ENCODE measurements around the gene RBM44.
"Not testable (repeated sequence)": the region's sequence is repeated elsewhere in the genome, so short reads cannot be mapped to it uniquely, and the experiment has no call there.

The RBM44 gene

GRCh38 chr2:237754626-237755248 lies 43.8 kb upstream of the RBM44 start:
- Histone ChIP-seq H3K4me1 (ENCODE audit: control extremely low read depth in 1 of 4, control insufficient read depth in 4 of 4, insufficient read depth in 4 of 4, low read length in 3 of 4) (peaks cover 0 to 2% (median 0%) of the 10 kb centered on the region in 4 experiments), H3K4me3 (ENCODE audit: control insufficient read depth in 1 of 7, extremely low read depth in 1 of 7, insufficient read depth in 4 of 7, low read depth in 2 of 7, low read length in 6 of 7) (no peak overlapping the region), H3K9me3 (ENCODE audit: control extremely low read depth in 1 of 5, control insufficient read depth in 4 of 5, insufficient read depth in 2 of 5, low read depth in 1 of 5, low read length in 4 of 5) (no peaks in the 10 kb centered on the region), H3K36me3 (ENCODE audit: control insufficient read depth in 4 of 4, insufficient read depth in 4 of 4, low read length in 3 of 4) (peaks cover 39 to 95% (median 71%) of the 10 kb centered on the region in 4 experiments), H3K27ac (ENCODE audit: insufficient read depth in 1 of 2, low read depth in 1 of 2, low read length in 2 of 2, poor library complexity in 1 of 2, severe bottlenecking in 2 of 2) (no peak overlapping the region), H3K27me3 (replicated peaks in 2 of 5; ENCODE audit: control insufficient read depth in 4 of 5, insufficient read depth in 5 of 5, low read length in 4 of 5) (no peaks in the 10 kb centered on the region)
- no peak for DNase-seq
- WGBS (ENCODE audit: insufficient coverage) = 100% methylated on average over 12 of the region's 12 CpGs
- CTCF ChIA-PET = interaction anchor here (1.0 to 5.5 kb wide), 6 partner anchors 9 to 183 kb away, joined by 3 to 27 read pairs (median 4); no protein-coding TSS in a partner anchor
- POLR2A ChIA-PET = no interaction called here

GRCh38 chr2:237757616-237758015 lies 41.0 kb upstream of the RBM44 start:
- no peaks in the 10 kb centered on the region for H3K9me3 ChIP-seq (ENCODE audit: control extremely low read depth in 1 of 5, control insufficient read depth in 4 of 5, insufficient read depth in 2 of 5, low read depth in 1 of 5, low read length in 4 of 5)
- H3K27me3 ChIP-seq (replicated peaks in 2 of 5; ENCODE audit: control insufficient read depth in 4 of 5, insufficient read depth in 5 of 5, low read length in 4 of 5) = no peaks in the 10 kb centered on the region
- no peak overlapping the region for H3K27ac ChIP-seq (ENCODE audit: insufficient read depth in 1 of 2, low read depth in 1 of 2, low read length in 2 of 2, poor library complexity in 1 of 2, severe bottlenecking in 2 of 2)
- no peak overlapping the region for H3K4me3 ChIP-seq (ENCODE audit: control insufficient read depth in 1 of 7, extremely low read depth in 1 of 7, insufficient read depth in 4 of 7, low read depth in 2 of 7, low read length in 6 of 7)
- WGBS (ENCODE audit: insufficient coverage) = 98% methylated on average over 6 of the region's 10 CpGs
- DNase-seq = no peak
- ChIA-PET CTCF (interaction anchor here (0.5 to 5.5 kb wide), 3 partner anchors 12 to 143 kb away, joined by 3 to 27 read pairs (median 4); no protein-coding TSS in a partner anchor), POLR2A (no interaction called here)
- peaks cover 47 to 98% (median 72%) of the 10 kb centered on the region in 4 experiments for H3K36me3 ChIP-seq (ENCODE audit: control insufficient read depth in 4 of 4, insufficient read depth in 4 of 4, low read length in 3 of 4)
- H3K4me1 ChIP-seq (ENCODE audit: control extremely low read depth in 1 of 4, control insufficient read depth in 4 of 4, insufficient read depth in 4 of 4, low read length in 3 of 4) = peaks cover 0 to 2% (median 0%) of the 10 kb centered on the region in 4 experiments

GRCh38 chr2:237758185-237758584 lies 40.4 kb upstream of the RBM44 start:
- Histone ChIP-seq H3K9me3 (ENCODE audit: control extremely low read depth in 1 of 5, control insufficient read depth in 4 of 5, insufficient read depth in 2 of 5, low read depth in 1 of 5, low read length in 4 of 5) (no peaks in the 10 kb centered on the region), H3K27ac (ENCODE audit: insufficient read depth in 1 of 2, low read depth in 1 of 2, low read length in 2 of 2, poor library complexity in 1 of 2, severe bottlenecking in 2 of 2) (no peak overlapping the region), H3K36me3 (ENCODE audit: control insufficient read depth in 4 of 4, insufficient read depth in 4 of 4, low read length in 3 of 4) (peaks cover 48 to 99% (median 74%) of the 10 kb centered on the region in 4 experiments), H3K4me1 (ENCODE audit: control extremely low read depth in 1 of 4, control insufficient read depth in 4 of 4, insufficient read depth in 4 of 4, low read length in 3 of 4) (no peaks in the 10 kb centered on the region), H3K27me3 (replicated peaks in 2 of 5; ENCODE audit: control insufficient read depth in 4 of 5, insufficient read depth in 5 of 5, low read length in 4 of 5) (no peaks in the 10 kb centered on the region), H3K4me3 (ENCODE audit: control insufficient read depth in 1 of 7, extremely low read depth in 1 of 7, insufficient read depth in 4 of 7, low read depth in 2 of 7, low read length in 6 of 7) (no peak overlapping the region)
- DNase-seq = no peak
- POLR2A ChIA-PET = no interaction called here
- CTCF ChIA-PET = interaction anchor here (0.5 to 5.5 kb wide), 5 partner anchors 12 to 144 kb away, joined by 3 to 27 read pairs (median 3); no protein-coding TSS in a partner anchor
- WGBS (ENCODE audit: insufficient coverage) = 98% methylated on average over 7 of the region's 10 CpGs

- WGBS (ENCODE audit: insufficient coverage) = 96% methylated on average over 8 of the region's 10 CpGs
- Histone ChIP-seq H3K9me3 (ENCODE audit: control extremely low read depth in 1 of 5, control insufficient read depth in 4 of 5, insufficient read depth in 2 of 5, low read depth in 1 of 5, low read length in 4 of 5) (no peaks in the 10 kb centered on the region), H3K27ac (ENCODE audit: insufficient read depth in 1 of 2, low read depth in 1 of 2, low read length in 2 of 2, poor library complexity in 1 of 2, severe bottlenecking in 2 of 2) (no peak overlapping the region), H3K4me1 (ENCODE audit: control extremely low read depth in 1 of 4, control insufficient read depth in 4 of 4, insufficient read depth in 4 of 4, low read length in 3 of 4) (no peaks in the 10 kb centered on the region), H3K4me3 (ENCODE audit: control insufficient read depth in 1 of 7, extremely low read depth in 1 of 7, insufficient read depth in 4 of 7, low read depth in 2 of 7, low read length in 6 of 7) (no peak overlapping the region), H3K36me3 (ENCODE audit: control insufficient read depth in 4 of 4, insufficient read depth in 4 of 4, low read length in 3 of 4) (peaks cover 42 to 98% (median 76%) of the 10 kb centered on the region in 4 experiments), H3K27me3 (replicated peaks in 2 of 5; ENCODE audit: control insufficient read depth in 4 of 5, insufficient read depth in 5 of 5, low read length in 4 of 5) (no peaks in the 10 kb centered on the region)
- no peak for DNase-seq
- ChIA-PET CTCF (interaction anchor here (0.8 to 1.5 kb wide), 2 partner anchors 11 to 12 kb away, joined by 3 read pairs; no protein-coding TSS in a partner anchor), POLR2A (no interaction called here)
Observed at GRCh38 chr2:237759176-237759575, 39.4 kb upstream of the RBM44 start.

- Histone ChIP-seq H3K27me3 (replicated peaks in 2 of 5; ENCODE audit: control insufficient read depth in 4 of 5, insufficient read depth in 5 of 5, low read length in 4 of 5) (no peaks in the 10 kb centered on the region), H3K4me3 (ENCODE audit: control insufficient read depth in 1 of 7, extremely low read depth in 1 of 7, insufficient read depth in 4 of 7, low read depth in 2 of 7, low read length in 6 of 7) (no peak overlapping the region), H3K36me3 (ENCODE audit: control insufficient read depth in 4 of 4, insufficient read depth in 4 of 4, low read length in 3 of 4) (peaks cover 36 to 91% (median 65%) of the 10 kb centered on the region in 4 experiments), H3K4me1 (ENCODE audit: control extremely low read depth in 1 of 4, control insufficient read depth in 4 of 4, insufficient read depth in 4 of 4, low read length in 3 of 4) (no peaks in the 10 kb centered on the region), H3K9me3 (ENCODE audit: control extremely low read depth in 1 of 5, control insufficient read depth in 4 of 5, insufficient read depth in 2 of 5, low read depth in 1 of 5, low read length in 4 of 5) (no peaks in the 10 kb centered on the region), H3K27ac (ENCODE audit: insufficient read depth in 1 of 2, low read depth in 1 of 2, low read length in 2 of 2, poor library complexity in 1 of 2, severe bottlenecking in 2 of 2) (no peak overlapping the region)
- no peak for DNase-seq
- ChIA-PET CTCF (interaction anchor here (0.9 to 1.4 kb wide), 2 partner anchors 14 to 248 kb away, joined by 3 read pairs; no protein-coding TSS in a partner anchor), POLR2A (no interaction called here)
- 98% methylated on average over 14 of the region's 23 CpGs for WGBS (ENCODE audit: insufficient coverage)
Observed at GRCh38 chr2:237760506-237761502, 37.8 kb upstream of the RBM44 start.

- H3K27me3 ChIP-seq (replicated peaks in 2 of 5; ENCODE audit: control insufficient read depth in 4 of 5, insufficient read depth in 5 of 5, low read length in 4 of 5); H3K9me3 ChIP-seq (ENCODE audit: control extremely low read depth in 1 of 5, control insufficient read depth in 4 of 5, insufficient read depth in 2 of 5, low read depth in 1 of 5, low read length in 4 of 5); H3K27ac ChIP-seq (ENCODE audit: insufficient read depth in 1 of 2, low read depth in 1 of 2, low read length in 2 of 2, poor library complexity in 1 of 2, severe bottlenecking in 2 of 2); POLR2A ChIA-PET; DNase-seq; H3K4me3 ChIP-seq (ENCODE audit: control insufficient read depth in 1 of 7, extremely low read depth in 1 of 7, insufficient read depth in 4 of 7, low read depth in 2 of 7, low read length in 6 of 7); H3K4me1 ChIP-seq (ENCODE audit: control extremely low read depth in 1 of 4, control insufficient read depth in 4 of 4, insufficient read depth in 4 of 4, low read length in 3 of 4): not testable (repeated sequence)
- peaks cover 39 to 88% (median 63%) of the 10 kb centered on the region in 4 experiments for H3K36me3 ChIP-seq (ENCODE audit: control insufficient read depth in 4 of 4, insufficient read depth in 4 of 4, low read length in 3 of 4)
- 90% methylated on average over 7 of the region's 9 CpGs for WGBS (ENCODE audit: insufficient coverage)
- CTCF ChIA-PET = interaction anchor here (0.9 to 1.4 kb wide), 3 partner anchors 9 to 250 kb away, joined by 3 read pairs; no protein-coding TSS in a partner anchor
Observed at GRCh38 chr2:237762291-237763182, 36.0 kb upstream of the RBM44 start.
